HCT116 (cell line): ENCODE data around the gene RFTN1. TPM values are rescaled to one million over a fixed set of nuclear protein-coding genes. Genes with fewer than 3 reads are reported as not detected.

Source experiments
- ATAC-seq: fragments of 200-7000 bp; cut with Tn5 transposase; 2 replicates; pipeline ENCODE4 v1.9.1; 2020; ENCODE audit warnings: mild to moderate bottlenecking, moderate library complexity
- BruUV-seq: library from RNA; stranded (reverse); fragments of 400-500 nt; replicated peaks from 2 replicates; lab custom pipeline; 2021; lab: Mats Ljungman, UMichigan
- CTCF ChIA-PET: fragments of 300-600 bp; sonication (Branson Sonifier 250); formaldehyde crosslinking; loops from one replicate; lab custom pipeline; 2021; ENCODE audit warnings: antibody characterized with exemption; lab: Charles Lee
- POLR2A ChIA-PET: fragments of 300-600, 350-600 bp; sonication (Branson Sonifier 250); formaldehyde crosslinking; loops from one replicate; lab custom pipeline; 2021; ENCODE audit warnings: antibody characterized with exemption; lab: Charles Lee
- RAD21 ChIA-PET, 2 experiments: fragments of 300-600 bp; sonication (Branson Sonifier 250); formaldehyde crosslinking; loops; one replicate each; lab custom pipeline; 2023; ENCODE audit warnings: low total read pairs in 2 of 2; ENCODE audit not compliant: uncharacterized antibody in 2 of 2, unreplicated experiment in 2 of 2, low non-redundant PET in 1 of 2; lab: Charles Lee
- DNase-seq: peaks from one replicate; pipeline ENCODE4 v3.0.0-alpha.2; 2010; ENCODE audit warnings: low read depth, low spot score
- H2AFZ ChIP-seq: fragments of 200-600 bp; shearing (Covaris generic), sonication (generic); 2 replicates; pipeline ENCODE4 v1.6.1; 2017; ENCODE audit warnings: low read depth, mixed run types, mixed read lengths, antibody characterized with exemption, low read length; ENCODE audit not compliant: poor library complexity, severe bottlenecking
- H3K27ac ChIP-seq: 2 replicates; pipeline ENCODE4 v1.5.1; 2012; ENCODE audit warnings: low read depth, low read length
- H3K27me3 ChIP-seq: fragments of 200-600 bp; sonication (generic); 2 replicates; pipeline ENCODE4 v1.6.1; 2016; ENCODE audit warnings: mixed run types, low read length, mixed read lengths; ENCODE audit not compliant: insufficient read depth
- H3K36me3 ChIP-seq, 2 experiments: fragments of 200-500 bp in 1 of 2; fragments of 200-600 bp in 1 of 2; sonication (Bioruptor generic) in 1 of 2; sonication (generic) in 1 of 2; 2 replicates each; pipeline versions ENCODE4 v1.5.1 to v1.6.1; 2014 to 2016; ENCODE audit warnings: low read length in 2 of 2, inconsistent platforms in 1 of 2, mixed read lengths in 1 of 2, mixed run types in 1 of 2; ENCODE audit not compliant: insufficient read depth in 2 of 2, control insufficient read depth in 1 of 2
- H3K4me1 ChIP-seq, 2 experiments: fragments of 200-600 bp in 1 of 2; sonication (generic) in 1 of 2; 2 replicates each; pipeline versions ENCODE4 v1.5.1 to v1.6.1; 2012 to 2017; ENCODE audit warnings: low read length in 2 of 2, inconsistent platforms in 1 of 2, mild to moderate bottlenecking in 1 of 2, mixed read lengths in 1 of 2, mixed run types in 1 of 2, moderate library complexity in 1 of 2; ENCODE audit not compliant: insufficient read depth in 2 of 2, control insufficient read depth in 1 of 2
- H3K4me2 ChIP-seq: fragments of 200-600 bp; sonication (generic); 2 replicates; pipeline ENCODE4 v1.6.1; 2017; ENCODE audit warnings: mixed run types, low read length, mixed read lengths
- H3K4me3 ChIP-seq, 2 experiments: fragments of 200-600 bp in 1 of 2; sonication (generic) in 1 of 2; replicated peaks in 1 of 2; 2 replicates each; pipeline ENCODE4 v1.5.1; 2011 to 2016; ENCODE audit warnings: low read length in 2 of 2, control low read depth in 1 of 2, low read depth in 1 of 2, mild to moderate bottlenecking in 1 of 2, mixed read lengths in 1 of 2, mixed run types in 1 of 2
- H3K79me2 ChIP-seq: fragments of 200-600 bp; sonication (generic); 2 replicates; pipeline ENCODE4 v1.6.1; 2017; ENCODE audit warnings: mild to moderate bottlenecking, mixed run types, low read length, moderate library complexity, mixed read lengths; ENCODE audit not compliant: insufficient read depth
- H3K9ac ChIP-seq: fragments of 200-600 bp; sonication (generic); 2 replicates; pipeline ENCODE4 v1.6.1; 2016; ENCODE audit warnings: low read length, mixed read lengths
- H3K9me2 ChIP-seq: fragments of 200-600 bp; sonication (generic), shearing (Covaris generic); 2 replicates; pipeline ENCODE4 v1.6.1; 2017; ENCODE audit warnings: mixed run types, mild to moderate bottlenecking, moderate library complexity; ENCODE audit not compliant: insufficient read depth
- H3K9me3 ChIP-seq, 2 experiments: fragments of 200-500 bp in 1 of 2; fragments of 200-600 bp in 1 of 2; sonication (Bioruptor generic) in 1 of 2; sonication (generic) in 1 of 2; 2 replicates each; pipeline ENCODE4 v1.6.1; 2014 to 2017; ENCODE audit warnings: low read length in 2 of 2, mixed read lengths in 2 of 2, inconsistent platforms in 1 of 2, low read depth in 1 of 2, mild to moderate bottlenecking in 1 of 2, mixed run types in 1 of 2, moderate library complexity in 1 of 2; ENCODE audit not compliant: control insufficient read depth in 1 of 2, insufficient read depth in 1 of 2
- H4K20me1 ChIP-seq: fragments of 200-600 bp; sonication (generic), shearing (Covaris generic); 2 replicates; pipeline ENCODE4 v1.6.1; 2017; ENCODE audit warnings: mixed run types, mild to moderate bottlenecking, moderate library complexity; ENCODE audit not compliant: insufficient read depth
- EGR1 ChIP-seq: IDR thresholded peaks from 2 replicates; pipeline ENCODE4 v1.6.1; 2012; ENCODE audit warnings: low read depth
- ELF1 ChIP-seq: IDR thresholded peaks from 2 replicates; pipeline ENCODE4 v1.6.1; 2012; ENCODE audit warnings: low read depth, borderline replicate concordance
- EZH2 ChIP-seq: fragments of 200-600 bp; sonication (generic); IDR thresholded peaks from 2 replicates; pipeline ENCODE4 v1.6.1; 2017; ENCODE audit warnings: antibody characterized with exemption, mixed run types
- POLR2A ChIP-seq: IDR thresholded peaks from 2 replicates; pipeline ENCODE4 v1.7.0; 2011; ENCODE audit warnings: borderline replicate concordance; ENCODE audit not compliant: insufficient read depth, insufficient read length; ENCODE audit errors: extremely low read depth
- POLR2AphosphoS5 ChIP-seq: IDR thresholded peaks from 2 replicates; pipeline ENCODE4 v1.6.1; 2011; ENCODE audit warnings: mild to moderate bottlenecking, low read depth, low read length, moderate library complexity
- RAD21 ChIP-seq: IDR thresholded peaks from 2 replicates; pipeline ENCODE4 v1.6.1; 2012; ENCODE audit warnings: low read depth, mild to moderate bottlenecking
- REST ChIP-seq: IDR thresholded peaks from 2 replicates; pipeline ENCODE4 v1.6.1; 2012; ENCODE audit warnings: low read depth
- SIN3A ChIP-seq: IDR thresholded peaks from 2 replicates; pipeline ENCODE4 v1.6.1; 2012; ENCODE audit warnings: low read depth
- SRF ChIP-seq: IDR thresholded peaks from 2 replicates; pipeline ENCODE4 v1.6.1; 2012; ENCODE audit warnings: low read depth
- YY1 ChIP-seq: IDR thresholded peaks from 2 replicates; pipeline ENCODE4 v1.6.1; 2011; ENCODE audit warnings: low read length, low read depth, moderate library complexity, mild to moderate bottlenecking; ENCODE audit not compliant: insufficient replicate concordance; ENCODE audit errors: extremely low read depth
- ZFX ChIP-seq: fragments of 450-650 bp; IDR thresholded peaks from 2 replicates; pipeline ENCODE4 v1.6.1; 2017
- intact Hi-C: fragments of 100-400 bp; cut with micrococcal nuclease; formaldehyde crosslinking; loops from 2 replicates; pipeline ENCODE4 v1.10.0; 2022
- total RNA-seq: library from RNA; stranded (reverse); gene quantifications from one replicate; pipeline ENCODE4 v1.2.1, GENCODE V29; 2021; ENCODE audit not compliant: unreplicated experiment

Gene RFTN1
- total RNA-seq, 1 experiment from 2014 or later = 3.9 TPM

GRCh38 chr3:16486201-16486600 lies 27.3 kb downstream of the RFTN1 start:
- DNase-seq = no peak
- RAD21 ChIA-PET = no interaction called here
- no peaks in the 10 kb centered on the region for H3K27me3 ChIP-seq
- H3K36me3 ChIP-seq = no peaks in the 10 kb centered on the region
- no peaks in the 10 kb centered on the region for H3K9me2 ChIP-seq
- H3K4me2 ChIP-seq = no peak overlapping the region
- no peaks in the 10 kb centered on the region for H4K20me1 ChIP-seq
- H3K79me2 ChIP-seq = no peaks in the 10 kb centered on the region
- no peak overlapping the region for H3K9ac ChIP-seq
- intact Hi-C loops = no loop called here
- no peaks in the 10 kb centered on the region for H3K9me3 ChIP-seq
- BruUV-seq = no TSS peak
- POLR2A ChIA-PET = no interaction called here
- CTCF ChIA-PET = no interaction called here
- no peak overlapping the region for H3K4me3 ChIP-seq
- H2AFZ ChIP-seq = no peak overlapping the region
- TF ChIP-seq POLR2A (no peak), ELF1 (no peak), POLR2AphosphoS5 (no peak)
- H3K27ac ChIP-seq = no peak overlapping the region
- no peaks in the 10 kb centered on the region for H3K4me1 ChIP-seq
- no peak for ATAC-seq

GRCh38 chr3:16485395-16485992 lies 28.0 kb downstream of the RFTN1 start:
- ChIA-PET RAD21 (no interaction called here), POLR2A (no interaction called here), CTCF (no interaction called here)
- ATAC-seq (no peak), DNase-seq (no peak)
- Histone ChIP-seq H3K79me2 (no peaks in the 10 kb centered on the region), H3K4me2 (no peak overlapping the region), H3K4me3 (no peak overlapping the region), H3K27ac (no peak overlapping the region), H3K9me3 (no peaks in the 10 kb centered on the region), H3K9me2 (no peaks in the 10 kb centered on the region), H3K4me1 (no peaks in the 10 kb centered on the region), H3K9ac (no peak overlapping the region), H4K20me1 (no peaks in the 10 kb centered on the region), H3K27me3 (no peaks in the 10 kb centered on the region), H3K36me3 (no peaks in the 10 kb centered on the region), H2AFZ (no peak overlapping the region)
- TF ChIP-seq POLR2A (no peak), REST (no peak), RAD21 (no peak), YY1 (no peak), EGR1 (no peak), SRF (no peak), ZFX (no peak), SIN3A (no peak), EZH2 (no peak)
- intact Hi-C loops = no loop called here
- BruUV-seq = no TSS peak
